Cardiac fibroblast (primary cell): Measurements from ENCODE around the gene GNL2.
A peak's percentile ranks its signal among the peaks of the same experiment; 100 is the strongest.

Source experiments
- DNase-seq, 2 donors: peaks; one replicate each; pipeline versions ENCODE4 v3.0.0 to v3.0.0-alpha.2; 2010; ENCODE audit warnings: low read depth in 2 of 2
- H3K4me3 ChIP-seq, 2 donors: replicated peaks in 1 of 2; 1 replicate in 1 of 2; 2 replicates in 1 of 2; pipeline ENCODE4 v1.5.1; 2011; ENCODE audit warnings: low read depth in 2 of 2, low read length in 2 of 2, mild to moderate bottlenecking in 2 of 2, moderate library complexity in 1 of 2
- CTCF ChIP-seq: IDR thresholded peaks from one replicate; pipeline ENCODE4 v1.5.1; 2011; ENCODE audit warnings: low read depth, mild to moderate bottlenecking, low read length, inconsistent platforms

GNL2 gene

DNA sequence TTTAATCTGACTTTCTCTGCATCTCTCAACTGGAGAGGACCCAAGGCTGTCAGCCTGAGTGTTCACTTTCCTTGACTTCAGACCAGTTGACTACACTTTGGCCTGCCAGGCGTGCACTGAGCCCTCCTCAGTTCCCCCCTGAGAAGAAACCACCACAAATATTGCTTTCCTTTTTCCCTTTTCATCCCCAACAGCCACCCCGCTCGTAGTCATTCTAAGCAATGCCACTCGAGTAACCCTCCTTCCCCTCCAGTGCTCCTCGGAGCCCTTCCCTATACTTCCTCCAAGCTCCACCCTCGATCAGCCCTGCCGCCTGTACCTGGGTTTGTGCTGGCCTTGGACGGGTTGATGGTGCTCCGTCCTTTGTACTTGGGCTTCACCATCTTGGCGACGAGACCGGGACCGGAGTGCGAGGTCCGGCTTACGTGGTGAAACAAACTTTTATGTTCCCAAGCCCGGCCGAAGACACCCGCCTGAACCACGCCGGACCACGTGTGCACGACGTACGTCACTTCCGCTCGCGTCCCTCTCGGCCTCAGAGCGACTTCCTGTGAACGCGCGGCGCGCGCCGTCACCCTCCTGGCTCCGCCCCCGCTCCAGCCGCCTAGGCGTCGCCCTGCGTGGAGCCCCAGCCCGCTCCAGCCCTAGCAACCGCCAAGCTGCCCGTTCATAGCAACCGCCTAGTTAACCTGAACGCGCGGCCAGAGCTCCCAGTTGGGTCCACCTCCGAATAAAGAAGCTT lies at the start of gene GNL2:
Gene GNL2, minus strand, starts transcription at position 498 of the 742 bp plus-strand sequence. Its CDS starts 115 bp downstream, at position 383.
- peak; percentile 95 to 97 for DNase-seq
- peak within 1 kb of the TSS; percentile 87 to 94 for H3K4me3 ChIP-seq
- no peak for TF ChIP-seq CTCF

GRCh38 chr1:37641059-37641458 lies 45.3 kb upstream of the GNL2 start:
- DNase-seq: no peak
- TF ChIP-seq CTCF: no peak
- H3K4me3 ChIP-seq: no peak overlapping the region

- DNase-seq: no peak
- no peak for TF ChIP-seq CTCF
- H3K4me3 ChIP-seq: no peak overlapping the region
These were observed 40.7 kb upstream of the GNL2 start for GRCh38 chr1:37636435-37636834.

- no peak overlapping the region for H3K4me3 ChIP-seq
- TF ChIP-seq CTCF: no peak
- DNase-seq: no peak
These were observed 39.5 kb upstream of the GNL2 start for GRCh38 chr1:37634992-37635902.

DNA sequence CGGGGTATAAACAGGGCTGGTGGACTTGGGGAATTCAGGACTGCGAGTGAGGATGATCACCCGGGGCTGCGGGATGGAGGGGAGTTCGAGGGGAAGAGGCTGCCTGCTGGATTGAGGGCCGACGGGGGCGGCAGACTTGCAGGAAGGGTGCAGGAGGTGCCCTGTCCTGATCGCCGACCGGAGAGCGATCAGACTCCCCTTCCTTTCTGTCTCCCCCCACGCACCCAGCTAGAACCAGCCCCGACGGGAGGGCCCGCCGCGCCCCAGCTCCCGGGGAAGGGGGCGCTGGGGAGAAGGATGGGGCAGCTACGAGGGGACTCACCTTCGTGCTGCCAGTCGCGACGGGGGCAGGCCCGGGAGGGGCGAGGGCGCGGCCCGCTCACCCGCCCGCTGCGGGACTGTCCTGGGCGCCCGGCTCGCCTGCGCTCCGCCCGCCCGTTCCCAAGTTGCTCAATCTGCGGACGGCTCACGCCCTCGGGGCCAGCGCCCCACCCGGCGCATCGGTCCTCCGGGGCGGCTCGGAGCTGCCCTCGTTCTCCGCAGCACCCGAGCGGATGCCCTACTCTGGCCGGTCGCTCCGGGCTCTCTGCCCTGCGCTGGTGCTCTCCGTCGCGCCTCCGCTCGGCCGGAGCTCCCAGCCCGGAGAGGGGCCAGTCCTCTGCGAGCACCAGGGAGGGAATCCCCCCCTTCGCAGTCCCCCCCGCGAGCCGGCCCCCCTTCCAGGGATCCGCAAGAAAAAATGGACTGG lies 38.7 kb upstream of the GNL2 start, which contains the start of gene RSPO1:
Gene RSPO1, minus strand, starts transcription at position 649 of the 748 bp plus-strand sequence. CDS start 5,231 bp downstream, outside the sequence.
- TF ChIP-seq CTCF: no peak
- no peak within 1 kb of the TSS for H3K4me3 ChIP-seq
- peak; percentile 20 to 40 for DNase-seq

GRCh38 chr1:37633938-37634243 lies 38.2 kb upstream of the GNL2 start:
- TF ChIP-seq CTCF: no peak
- no peak for DNase-seq
- no peak overlapping the region for H3K4me3 ChIP-seq
